SK-N-SH treated with all-trans-retinoic acid at 6 μM for 48 hours (cell line): ENCODE measurements around the gene TM6SF1.

Source experiments
- ARNTL ChIP-seq: fragments of 450-650 bp; formaldehyde crosslinking; IDR thresholded peaks from 2 replicates; pipeline ENCODE4 v1.5.0; 2020; ENCODE audit warnings: low read depth, mild to moderate bottlenecking, moderate library complexity, borderline replicate concordance
- BACH2 ChIP-seq: fragments of 250-450 bp; sonication (Bioruptor Pico); IDR thresholded peaks from 2 replicates; pipeline ENCODE4 v1.9.0; 2021; ENCODE audit warnings: mild to moderate bottlenecking, borderline replicate concordance
- ESRRG ChIP-seq: fragments of 250-450 bp; sonication (Bioruptor Pico); IDR thresholded peaks from 2 replicates; pipeline ENCODE4 v1.6.1; 2021; ENCODE audit warnings: mild to moderate bottlenecking
- GLIS3 ChIP-seq: fragments of 250-450 bp; sonication (Bioruptor Pico); IDR thresholded peaks from 2 replicates; pipeline ENCODE4 v1.5.0; 2020; ENCODE audit warnings: mild to moderate bottlenecking, moderate library complexity
- PPARA ChIP-seq: fragments of 250-450 bp; sonication (Bioruptor Pico); IDR thresholded peaks from 2 replicates; pipeline ENCODE4 v1.5.0; 2020; ENCODE audit warnings: mild to moderate bottlenecking, borderline replicate concordance
- RARB ChIP-seq: fragments of 250-450 bp; sonication (Bioruptor Pico); IDR thresholded peaks from 2 replicates; pipeline ENCODE4 v1.8.0; 2021; ENCODE audit warnings: mild to moderate bottlenecking, moderate library complexity
- TOX ChIP-seq: fragments of 250-450 bp; sonication (Bioruptor Pico); IDR thresholded peaks from 2 replicates; pipeline ENCODE4 v1.8.0; 2021; ENCODE audit warnings: mild to moderate bottlenecking, moderate library complexity, borderline replicate concordance
- ZC3H10 ChIP-seq: fragments of 250-450 bp; sonication (Bioruptor Pico); IDR thresholded peaks from 2 replicates; pipeline ENCODE4 v1.5.1; 2021; ENCODE audit warnings: mild to moderate bottlenecking, moderate library complexity
- ZFP30 ChIP-seq: fragments of 450-650 bp; formaldehyde crosslinking; IDR thresholded peaks from 2 replicates; pipeline ENCODE4 v1.5.0; 2022; ENCODE audit warnings: mild to moderate bottlenecking, moderate library complexity
- ZNF70 ChIP-seq: fragments of 450-650 bp; formaldehyde crosslinking; IDR thresholded peaks from 2 replicates; pipeline ENCODE4 v1.5.0; 2020; ENCODE audit warnings: mild to moderate bottlenecking, moderate library complexity
- TF ChIP-seq, protein P1 (sequence below): fragments of 250-450 bp; sonication (Bioruptor Pico); IDR thresholded peaks from 2 replicates; pipeline ENCODE4 v1.8.0; 2020; ENCODE audit warnings: mild to moderate bottlenecking, moderate library complexity, borderline replicate concordance
- TF ChIP-seq, protein P2 (sequence below): fragments of 250-450 bp; sonication (Bioruptor Pico); IDR thresholded peaks from 2 replicates; pipeline ENCODE4 v1.5.1; 2020; ENCODE audit warnings: low read depth, mild to moderate bottlenecking, moderate library complexity
- TF ChIP-seq, protein P3 (sequence below): fragments of 250-450 bp; sonication (Bioruptor Pico); IDR thresholded peaks from 2 replicates; pipeline ENCODE4 v1.5.0; 2020; ENCODE audit warnings: mild to moderate bottlenecking, moderate library complexity
- TF ChIP-seq, protein P4 (sequence below): fragments of 250-450 bp; sonication (Bioruptor Pico); IDR thresholded peaks from 2 replicates; pipeline ENCODE4 v1.5.1; 2021; ENCODE audit warnings: mild to moderate bottlenecking, moderate library complexity

DNA sequence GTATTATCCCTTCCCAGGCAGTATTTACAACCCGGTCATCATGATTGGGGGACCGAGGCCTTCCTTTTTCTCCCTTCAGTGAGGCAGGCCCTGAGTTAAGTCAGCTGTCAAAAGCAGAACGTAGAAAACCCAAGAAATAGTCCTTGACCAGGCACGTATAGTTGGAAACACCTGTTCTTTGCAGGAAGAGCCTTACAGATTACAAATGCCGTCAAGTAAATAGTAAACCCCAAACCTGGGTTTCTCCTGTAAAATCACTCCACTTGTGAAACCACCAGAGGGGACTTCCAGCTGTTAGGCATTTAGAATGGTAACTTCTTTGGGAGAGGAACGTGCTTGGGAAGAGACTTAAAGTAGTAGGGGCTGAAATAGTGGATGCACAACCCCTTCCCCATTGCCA lies 39.4 kb upstream of the TM6SF1 start:
- no peak for TF ChIP-seq GLIS3 (CRISPR knock-in tag)
- no peak for TF ChIP-seq ZC3H10
- no peak for TF ChIP-seq PPARA
- TF ChIP-seq, protein P1, sequence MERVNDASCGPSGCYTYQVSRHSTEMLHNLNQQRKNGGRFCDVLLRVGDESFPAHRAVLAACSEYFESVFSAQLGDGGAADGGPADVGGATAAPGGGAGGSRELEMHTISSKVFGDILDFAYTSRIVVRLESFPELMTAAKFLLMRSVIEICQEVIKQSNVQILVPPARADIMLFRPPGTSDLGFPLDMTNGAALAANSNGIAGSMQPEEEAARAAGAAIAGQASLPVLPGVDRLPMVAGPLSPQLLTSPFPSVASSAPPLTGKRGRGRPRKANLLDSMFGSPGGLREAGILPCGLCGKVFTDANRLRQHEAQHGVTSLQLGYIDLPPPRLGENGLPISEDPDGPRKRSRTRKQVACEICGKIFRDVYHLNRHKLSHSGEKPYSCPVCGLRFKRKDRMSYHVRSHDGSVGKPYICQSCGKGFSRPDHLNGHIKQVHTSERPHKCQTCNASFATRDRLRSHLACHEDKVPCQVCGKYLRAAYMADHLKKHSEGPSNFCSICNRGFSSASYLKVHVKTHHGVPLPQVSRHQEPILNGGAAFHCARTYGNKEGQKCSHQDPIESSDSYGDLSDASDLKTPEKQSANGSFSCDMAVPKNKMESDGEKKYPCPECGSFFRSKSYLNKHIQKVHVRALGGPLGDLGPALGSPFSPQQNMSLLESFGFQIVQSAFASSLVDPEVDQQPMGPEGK (CRISPR knock-in tag): no peak
- no peak for TF ChIP-seq BACH2
- TF ChIP-seq ZNF70: no peak
- no peak for TF ChIP-seq RARB (CRISPR knock-in tag)
- TF ChIP-seq, protein P2, sequence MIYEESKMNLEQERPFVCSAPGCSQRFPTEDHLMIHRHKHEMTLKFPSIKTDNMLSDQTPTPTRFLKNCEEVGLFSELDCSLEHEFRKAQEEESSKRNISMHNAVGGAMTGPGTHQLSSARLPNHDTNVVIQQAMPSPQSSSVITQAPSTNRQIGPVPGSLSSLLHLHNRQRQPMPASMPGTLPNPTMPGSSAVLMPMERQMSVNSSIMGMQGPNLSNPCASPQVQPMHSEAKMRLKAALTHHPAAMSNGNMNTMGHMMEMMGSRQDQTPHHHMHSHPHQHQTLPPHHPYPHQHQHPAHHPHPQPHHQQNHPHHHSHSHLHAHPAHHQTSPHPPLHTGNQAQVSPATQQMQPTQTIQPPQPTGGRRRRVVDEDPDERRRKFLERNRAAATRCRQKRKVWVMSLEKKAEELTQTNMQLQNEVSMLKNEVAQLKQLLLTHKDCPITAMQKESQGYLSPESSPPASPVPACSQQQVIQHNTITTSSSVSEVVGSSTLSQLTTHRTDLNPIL: no peak
- TF ChIP-seq ARNTL (CRISPR knock-in tag): no peak
- no peak for TF ChIP-seq ESRRG
- TF ChIP-seq, protein P3, sequence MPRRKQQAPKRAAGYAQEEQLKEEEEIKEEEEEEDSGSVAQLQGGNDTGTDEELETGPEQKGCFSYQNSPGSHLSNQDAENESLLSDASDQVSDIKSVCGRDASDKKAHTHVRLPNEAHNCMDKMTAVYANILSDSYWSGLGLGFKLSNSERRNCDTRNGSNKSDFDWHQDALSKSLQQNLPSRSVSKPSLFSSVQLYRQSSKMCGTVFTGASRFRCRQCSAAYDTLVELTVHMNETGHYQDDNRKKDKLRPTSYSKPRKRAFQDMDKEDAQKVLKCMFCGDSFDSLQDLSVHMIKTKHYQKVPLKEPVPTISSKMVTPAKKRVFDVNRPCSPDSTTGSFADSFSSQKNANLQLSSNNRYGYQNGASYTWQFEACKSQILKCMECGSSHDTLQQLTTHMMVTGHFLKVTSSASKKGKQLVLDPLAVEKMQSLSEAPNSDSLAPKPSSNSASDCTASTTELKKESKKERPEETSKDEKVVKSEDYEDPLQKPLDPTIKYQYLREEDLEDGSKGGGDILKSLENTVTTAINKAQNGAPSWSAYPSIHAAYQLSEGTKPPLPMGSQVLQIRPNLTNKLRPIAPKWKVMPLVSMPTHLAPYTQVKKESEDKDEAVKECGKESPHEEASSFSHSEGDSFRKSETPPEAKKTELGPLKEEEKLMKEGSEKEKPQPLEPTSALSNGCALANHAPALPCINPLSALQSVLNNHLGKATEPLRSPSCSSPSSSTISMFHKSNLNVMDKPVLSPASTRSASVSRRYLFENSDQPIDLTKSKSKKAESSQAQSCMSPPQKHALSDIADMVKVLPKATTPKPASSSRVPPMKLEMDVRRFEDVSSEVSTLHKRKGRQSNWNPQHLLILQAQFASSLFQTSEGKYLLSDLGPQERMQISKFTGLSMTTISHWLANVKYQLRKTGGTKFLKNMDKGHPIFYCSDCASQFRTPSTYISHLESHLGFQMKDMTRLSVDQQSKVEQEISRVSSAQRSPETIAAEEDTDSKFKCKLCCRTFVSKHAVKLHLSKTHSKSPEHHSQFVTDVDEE: no peak
- TF ChIP-seq TOX (CRISPR knock-in tag): no peak
- TF ChIP-seq, protein P4, sequence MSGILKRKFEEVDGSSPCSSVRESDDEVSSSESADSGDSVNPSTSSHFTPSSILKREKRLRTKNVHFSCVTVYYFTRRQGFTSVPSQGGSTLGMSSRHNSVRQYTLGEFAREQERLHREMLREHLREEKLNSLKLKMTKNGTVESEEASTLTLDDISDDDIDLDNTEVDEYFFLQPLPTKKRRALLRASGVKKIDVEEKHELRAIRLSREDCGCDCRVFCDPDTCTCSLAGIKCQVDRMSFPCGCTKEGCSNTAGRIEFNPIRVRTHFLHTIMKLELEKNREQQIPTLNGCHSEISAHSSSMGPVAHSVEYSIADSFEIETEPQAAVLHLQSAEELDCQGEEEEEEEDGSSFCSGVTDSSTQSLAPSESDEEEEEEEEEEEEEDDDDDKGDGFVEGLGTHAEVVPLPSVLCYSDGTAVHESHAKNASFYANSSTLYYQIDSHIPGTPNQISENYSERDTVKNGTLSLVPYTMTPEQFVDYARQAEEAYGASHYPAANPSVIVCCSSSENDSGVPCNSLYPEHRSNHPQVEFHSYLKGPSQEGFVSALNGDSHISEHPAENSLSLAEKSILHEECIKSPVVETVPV: no peak
- TF ChIP-seq ZFP30 (CRISPR knock-in tag): no peak
